Neural crest cell (in vitro differentiated cells): ENCODE results near the gene ATP1A1. TPM values are rescaled to one million over a fixed set of nuclear protein-coding genes. Genes with fewer than 3 reads are reported as not detected.

Experiments
- DNase-seq: peaks from one replicate; pipeline ENCODE4 v3.0.0; 2021; ENCODE audit warnings: low read depth, mixed read lengths, low spot score
- H3K27ac Mint-ChIP-seq: one replicate; pipeline ENCODE4 v1.8.0; 2021; ENCODE audit warnings: mild to moderate bottlenecking, mixed read lengths; ENCODE audit not compliant: unreplicated experiment
- H3K27me3 Mint-ChIP-seq: 2 replicates; pipeline ENCODE4 v1.8.0; 2021; ENCODE audit warnings: low read depth, mild to moderate bottlenecking, mixed read lengths
- H3K36me3 Mint-ChIP-seq: 2 replicates; pipeline ENCODE4 v1.8.0; 2021; ENCODE audit warnings: low read depth, mild to moderate bottlenecking, mixed read lengths
- H3K4me1 Mint-ChIP-seq: 2 replicates; pipeline ENCODE4 v1.8.0; 2021; ENCODE audit warnings: mixed read lengths
- H3K4me3 Mint-ChIP-seq: one replicate; pipeline ENCODE4 v1.8.0; 2021; ENCODE audit warnings: mild to moderate bottlenecking, mixed read lengths
- H3K9me3 Mint-ChIP-seq: 2 replicates; pipeline ENCODE4 v1.8.0; 2021; ENCODE audit warnings: mixed read lengths
- total RNA-seq: library from RNA; stranded (reverse); gene quantifications from 2 replicates; pipeline ENCODE4 v1.2.1, GENCODE V29; 2021
- TF ChIP-seq, protein P1 (sequence below): fragments of 200-600 bp; sonication (generic); conservative IDR thresholded peaks from 2 replicates; pipeline ENCODE4 v1.5.0; 2021; ENCODE audit warnings: antibody characterized with exemption, mild to moderate bottlenecking

Gene ATP1A1
- total RNA-seq, 1 donor from 2014 or later = 176 TPM

DNA sequence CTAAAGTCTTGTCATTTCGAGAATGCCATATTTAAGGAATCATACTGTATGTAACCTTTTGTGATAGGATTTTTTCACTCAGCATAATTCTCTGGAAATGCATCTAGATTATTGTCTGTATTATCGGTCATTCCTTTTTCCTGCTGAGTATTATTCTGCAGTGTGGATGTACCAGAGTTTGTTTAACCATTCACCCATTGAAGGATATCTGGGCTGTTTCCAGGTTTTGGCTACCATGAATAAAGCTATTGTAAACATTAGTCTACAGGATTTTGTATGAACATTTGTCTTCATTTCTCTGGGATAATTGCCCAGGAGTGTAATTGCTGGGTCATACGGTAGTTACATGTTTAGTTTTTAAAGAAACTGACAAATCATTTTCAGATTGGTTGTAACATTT is 61.8 kb downstream of the ATP1A1 start:
- Mint-ChIP-seq H3K27me3 (no peaks in the 10 kb centered on the region), H3K36me3 (no peaks in the 10 kb centered on the region), H3K4me1 (peaks cover 16% of the 10 kb centered on the region), H3K4me3 (no peak overlapping the region), H3K27ac (no peak overlapping the region), H3K9me3 (peaks cover 6% of the 10 kb centered on the region)
- TF ChIP-seq, protein P1, sequence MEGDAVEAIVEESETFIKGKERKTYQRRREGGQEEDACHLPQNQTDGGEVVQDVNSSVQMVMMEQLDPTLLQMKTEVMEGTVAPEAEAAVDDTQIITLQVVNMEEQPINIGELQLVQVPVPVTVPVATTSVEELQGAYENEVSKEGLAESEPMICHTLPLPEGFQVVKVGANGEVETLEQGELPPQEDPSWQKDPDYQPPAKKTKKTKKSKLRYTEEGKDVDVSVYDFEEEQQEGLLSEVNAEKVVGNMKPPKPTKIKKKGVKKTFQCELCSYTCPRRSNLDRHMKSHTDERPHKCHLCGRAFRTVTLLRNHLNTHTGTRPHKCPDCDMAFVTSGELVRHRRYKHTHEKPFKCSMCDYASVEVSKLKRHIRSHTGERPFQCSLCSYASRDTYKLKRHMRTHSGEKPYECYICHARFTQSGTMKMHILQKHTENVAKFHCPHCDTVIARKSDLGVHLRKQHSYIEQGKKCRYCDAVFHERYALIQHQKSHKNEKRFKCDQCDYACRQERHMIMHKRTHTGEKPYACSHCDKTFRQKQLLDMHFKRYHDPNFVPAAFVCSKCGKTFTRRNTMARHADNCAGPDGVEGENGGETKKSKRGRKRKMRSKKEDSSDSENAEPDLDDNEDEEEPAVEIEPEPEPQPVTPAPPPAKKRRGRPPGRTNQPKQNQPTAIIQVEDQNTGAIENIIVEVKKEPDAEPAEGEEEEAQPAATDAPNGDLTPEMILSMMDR = no peak
- DNase-seq = no peak

DNA sequence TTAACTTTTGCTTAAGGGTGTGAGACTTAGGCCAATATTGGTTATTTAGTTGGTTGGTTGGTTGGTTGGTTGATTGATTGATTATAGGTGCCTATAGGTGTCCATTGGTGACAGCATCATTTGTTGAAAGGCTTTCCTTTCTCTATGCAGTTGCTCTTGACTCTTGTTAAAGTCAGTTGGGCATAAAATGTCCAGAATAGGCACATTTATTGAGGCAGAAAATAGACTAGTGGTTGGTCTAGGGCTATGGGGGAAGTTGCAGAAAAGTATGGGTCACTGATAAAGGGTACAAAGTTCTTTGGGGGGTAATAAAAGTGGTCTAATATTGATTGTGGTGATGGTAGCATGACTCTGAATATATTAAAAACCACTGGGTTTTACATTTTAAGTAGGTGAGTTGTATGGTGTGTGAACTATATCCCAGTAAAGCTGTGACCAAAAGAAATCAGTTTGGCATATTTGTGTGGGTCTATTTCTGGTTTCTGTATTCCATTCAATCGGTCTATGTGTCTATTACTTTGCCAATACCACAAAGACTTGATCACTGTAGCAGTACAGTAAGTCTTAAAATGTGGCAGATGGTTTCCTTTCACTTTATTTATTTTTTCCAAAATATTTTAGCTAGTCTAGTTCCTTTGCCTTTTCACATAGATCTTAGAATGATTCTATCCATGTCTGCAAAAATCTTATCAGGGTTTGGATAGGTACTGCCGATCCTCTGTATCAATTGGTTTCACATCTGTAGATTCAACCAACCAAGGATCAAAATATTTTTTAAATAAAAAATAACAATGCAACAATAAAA is 63.0 kb downstream of the ATP1A1 start:
- TF ChIP-seq, protein P1 = no peak
- Mint-ChIP-seq H3K4me3 (no peak overlapping the region), H3K36me3 (no peaks in the 10 kb centered on the region), H3K9me3 (peaks cover 6% of the 10 kb centered on the region), H3K27me3 (no peaks in the 10 kb centered on the region), H3K4me1 (peaks cover 16% of the 10 kb centered on the region), H3K27ac (no peak overlapping the region)
- no peak for DNase-seq

DNA sequence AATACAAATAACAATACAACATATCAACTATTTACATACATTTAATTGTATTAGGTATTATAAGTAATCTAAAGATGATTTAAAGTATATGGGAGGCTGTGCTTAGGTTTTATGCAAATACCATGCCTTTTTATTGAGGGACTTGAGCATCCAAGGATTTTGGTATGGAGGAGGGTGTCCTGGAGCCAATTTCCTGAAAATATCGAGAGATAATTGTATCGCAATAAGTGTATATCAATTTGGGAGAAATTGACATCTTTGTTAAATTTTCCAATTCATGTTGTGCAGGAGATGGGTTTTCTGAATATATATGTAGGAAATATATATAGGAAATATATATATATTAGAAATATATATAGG is 63.5 kb downstream of the ATP1A1 start:
- Mint-ChIP-seq H3K9me3 (peaks cover 6% of the 10 kb centered on the region), H3K4me3 (no peak overlapping the region), H3K4me1 (peaks cover 16% of the 10 kb centered on the region), H3K27me3 (no peaks in the 10 kb centered on the region), H3K27ac (no peak overlapping the region), H3K36me3 (no peaks in the 10 kb centered on the region)
- TF ChIP-seq, protein P1 = no peak
- DNase-seq = no peak

DNA sequence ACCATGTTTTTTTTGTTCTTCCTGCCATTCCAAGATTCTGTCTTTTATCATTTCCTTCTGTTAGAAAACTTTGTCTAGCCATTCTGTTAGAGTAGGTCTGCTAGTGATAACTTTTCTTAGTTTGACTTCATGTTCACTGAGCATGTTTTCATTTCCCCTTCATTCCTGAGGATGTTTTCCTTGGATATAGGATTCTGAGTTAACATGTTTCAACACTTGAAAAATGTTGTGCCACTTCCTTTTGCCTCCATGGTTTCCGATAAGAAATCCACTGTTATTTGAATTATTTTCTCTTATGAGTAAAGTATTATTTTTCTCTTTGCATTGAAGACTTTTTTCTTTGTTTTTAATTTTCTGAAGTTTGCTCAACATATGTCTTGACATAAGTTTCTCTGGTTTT is 66.7 kb downstream of the ATP1A1 start:
- DNase-seq = no peak
- H3K27me3 Mint-ChIP-seq = no peaks in the 10 kb centered on the region

DNA sequence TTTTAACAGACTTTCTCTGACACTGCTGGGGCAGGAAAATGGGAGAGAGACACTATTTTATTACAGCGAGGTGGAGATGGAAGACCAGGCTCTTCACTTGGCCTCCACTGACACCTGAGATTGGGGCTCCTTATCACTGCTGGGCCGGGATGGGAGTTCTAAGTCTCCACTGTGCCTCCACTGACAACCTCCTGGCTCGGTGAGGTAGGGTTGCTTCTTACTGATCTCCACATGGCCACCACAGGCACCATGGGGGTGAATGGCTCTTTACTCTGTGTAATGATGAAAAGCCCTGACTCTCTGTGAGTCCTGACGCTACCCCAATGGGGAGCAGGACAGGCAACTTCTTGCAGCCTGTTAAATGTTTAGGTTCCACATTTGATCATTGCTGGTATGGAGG is 67.7 kb downstream of the ATP1A1 start:
- Mint-ChIP-seq H3K27me3 (no peaks in the 10 kb centered on the region), H3K36me3 (no peaks in the 10 kb centered on the region), H3K4me1 (no peaks in the 10 kb centered on the region), H3K27ac (no peak overlapping the region), H3K9me3 (peaks cover 3% of the 10 kb centered on the region), H3K4me3 (no peak overlapping the region)
- TF ChIP-seq, protein P1 = no peak
- DNase-seq = no peak

More for the DNA sequence above, 66.7 kb downstream of the ATP1A1 start:
- Mint-ChIP-seq H3K4me3 (no peak overlapping the region), H3K4me1 (no peaks in the 10 kb centered on the region), H3K27ac (no peak overlapping the region), H3K9me3 (peaks cover 5% of the 10 kb centered on the region), H3K36me3 (no peaks in the 10 kb centered on the region)
- TF ChIP-seq, protein P1 = no peak
